Left ventricle myocardium inferior (tissue), 1 donor: ENCODE results near the gene EXOC7. TPM values are rescaled to one million over a fixed set of nuclear protein-coding genes. Genes with fewer than 3 reads are reported as not detected.

ENCODE experiments used
- DNase-seq: peaks from one replicate; pipeline ENCODE4 v3.0.0-alpha.2; 2020
- H3K27ac ChIP-seq: fragments of 200-600 bp; replicated peaks from 2 replicates; pipeline ENCODE4 v1.8.0; 2021
- H3K27me3 ChIP-seq: fragments of 200-600 bp; 2 replicates; pipeline ENCODE4 v1.8.0; 2021; ENCODE audit warnings: low read depth
- H3K36me3 ChIP-seq: fragments of 200-600 bp; 2 replicates; pipeline ENCODE4 v1.8.0; 2021
- H3K4me1 ChIP-seq: fragments of 200-600 bp; 2 replicates; pipeline ENCODE4 v1.8.0; 2021
- H3K4me3 ChIP-seq: fragments of 200-600 bp; 2 replicates; pipeline ENCODE4 v1.8.0; 2021; ENCODE audit warnings: mild to moderate bottlenecking, moderate library complexity
- H3K9me3 ChIP-seq: fragments of 200-600 bp; replicated peaks from 2 replicates; pipeline ENCODE4 v1.8.0; 2021
- CTCF ChIP-seq: fragments of 200-600 bp; IDR thresholded peaks from 2 replicates; pipeline ENCODE4 v1.8.0; 2021; ENCODE audit warnings: antibody characterized with exemption, mild to moderate bottlenecking, borderline replicate concordance
- intact Hi-C: fragments of 100-400 bp; cut with micrococcal nuclease; formaldehyde crosslinking; loops from one replicate; pipeline ENCODE4 v1.11.0; 2022
- microRNA-seq: library from miRNA; unstranded; fragments of <30 nt; microRNA quantifications from one replicate; pipeline ENCODE4 v1.2.0, GENCODE V29; 2020
- total RNA-seq: library from RNA; stranded (reverse); fragmentation: NEBNext Ultra II Directional; extraction: Animal tissue kit (Norgen Biotek cat#: 25700); gene quantifications from one replicate; pipeline ENCODE4 v1.2.1, GENCODE V29; 2021
- donor health status: DM: no; HTN: yes; CAD: no; lungs with severe emphysema.

Gene EXOC7
- total RNA-seq, 1 donor from 2014 or later: 81.1 TPM

DNA sequence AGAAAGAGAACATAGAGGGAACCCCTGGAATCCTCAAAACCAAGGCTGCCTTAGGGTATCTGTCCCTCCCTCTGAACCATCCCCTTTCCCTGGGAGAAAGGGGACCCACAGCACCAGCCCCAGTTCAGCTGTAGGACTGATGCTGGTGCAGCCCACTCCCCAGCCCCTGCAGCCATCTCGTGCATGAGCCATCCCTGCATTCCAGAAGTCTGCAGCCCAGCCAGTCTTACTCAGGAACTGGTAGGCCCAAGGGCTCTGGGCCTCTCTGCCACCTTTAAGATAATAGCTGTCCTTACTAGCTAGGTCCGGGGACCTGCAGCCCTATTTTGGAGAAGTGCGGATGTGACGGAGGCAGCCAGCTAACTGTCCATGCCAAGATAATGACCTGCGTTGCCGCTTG lies 70.4 kb downstream of the EXOC7 start:
- no peak for DNase-seq
- Histone ChIP-seq H3K27ac (no peak overlapping the region), H3K36me3 (peaks cover 5% of the 10 kb centered on the region), H3K9me3 (no peaks in the 10 kb centered on the region), H3K4me3 (no peak overlapping the region), H3K27me3 (no peaks in the 10 kb centered on the region), H3K4me1 (peaks cover 15% of the 10 kb centered on the region)
- no peak for TF ChIP-seq CTCF
- intact Hi-C loops: no loop called here

- H3K9me3 ChIP-seq: no peaks in the 10 kb centered on the region
- H3K4me3 ChIP-seq: no peak overlapping the region
- no peak for DNase-seq
- intact Hi-C loops: no loop called here
- H3K27me3 ChIP-seq: no peaks in the 10 kb centered on the region
- no peak for TF ChIP-seq CTCF
- no peak overlapping the region for H3K27ac ChIP-seq
- H3K4me1 ChIP-seq: peaks cover 15% of the 10 kb centered on the region
- H3K36me3 ChIP-seq: peaks cover 1% of the 10 kb centered on the region
These were observed 70.8 kb downstream of the EXOC7 start for GRCh38 chr17:76032780-76033108.

DNA sequence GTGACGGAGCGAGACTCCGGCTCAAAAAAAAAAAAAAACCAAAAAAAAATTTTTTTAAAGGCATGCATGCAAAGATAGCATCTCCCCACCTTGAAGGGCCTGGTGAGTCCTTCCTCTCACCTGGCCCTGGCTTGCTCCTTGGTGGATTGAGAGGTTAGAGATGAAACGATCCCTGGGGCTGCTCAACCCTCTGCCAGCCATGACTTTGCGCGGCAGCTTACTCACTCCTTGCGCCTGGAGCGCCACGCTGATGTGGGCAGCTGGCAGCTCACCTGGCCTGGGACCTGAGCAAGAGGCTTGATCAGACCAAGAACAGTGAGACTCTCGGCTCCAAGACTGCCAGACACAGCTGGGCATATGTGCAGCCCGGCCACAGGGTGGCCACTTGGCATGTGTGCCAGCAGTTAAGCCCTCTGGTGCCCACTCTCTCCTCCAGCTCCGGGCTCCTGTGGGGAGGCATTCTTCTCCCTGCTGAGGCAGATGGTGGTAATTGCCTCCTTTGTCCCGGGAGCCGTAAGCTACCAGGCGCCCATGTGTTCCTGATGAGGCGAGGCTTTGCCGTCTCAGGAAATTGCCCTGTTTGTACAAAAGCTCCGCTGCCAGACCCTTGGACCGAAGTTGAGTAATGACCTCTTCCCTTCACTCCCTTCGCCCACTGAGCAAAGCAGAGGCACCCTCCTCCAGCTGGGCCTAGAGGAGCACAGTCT lies 71.4 kb downstream of the EXOC7 start:
- intact Hi-C loops: no loop called here
- H3K27ac ChIP-seq: no peak overlapping the region
- DNase-seq: no peak
- TF ChIP-seq CTCF: no peak
- no peaks in the 10 kb centered on the region for H3K9me3 ChIP-seq
- H3K27me3 ChIP-seq: no peaks in the 10 kb centered on the region
- H3K4me1 ChIP-seq: peaks cover 15% of the 10 kb centered on the region
- H3K4me3 ChIP-seq: no peak overlapping the region
- H3K36me3 ChIP-seq: no peaks in the 10 kb centered on the region

Small RNAs within 50 kb of the gene (microRNA-seq; reads per million reads assigned to microRNA genes)
- gene MIR6868: 7.8 reads per million, percentile 21 among the genes with 10 or more reads in this experiment

Other genes starting within 250 kb of the EXOC7 start
- gene WBP2, start 248.5 kb downstream of the EXOC7 start, total RNA-seq: 144 TPM
- 27.5 TPM for gene TRIM47, start 225.2 kb downstream of the EXOC7 start, total RNA-seq
- 10.2 TPM for gene TRIM65, start 206.8 kb downstream of the EXOC7 start, total RNA-seq
- gene MRPL38, start 198.9 kb downstream of the EXOC7 start, total RNA-seq: 104 TPM
- 2.8 TPM for gene FBF1, start 162.7 kb downstream of the EXOC7 start, total RNA-seq
- 76.4 TPM for gene ACOX1, start 124.6 kb downstream of the EXOC7 start, total RNA-seq
- gene TEN1, start 124.5 kb downstream of the EXOC7 start, total RNA-seq: 5.3 TPM
- 1.8 TPM for gene CDK3, start 102.9 kb downstream of the EXOC7 start, total RNA-seq
- not detected for gene EVPL, start 76.5 kb downstream of the EXOC7 start, total RNA-seq
- gene SRP68, start 31.3 kb downstream of the EXOC7 start, total RNA-seq: 57.4 TPM
- not detected for gene GALR2, start 29.0 kb downstream of the EXOC7 start, total RNA-seq
- not detected for gene ZACN, start 24.6 kb downstream of the EXOC7 start, total RNA-seq
- gene FOXJ1, start 37.5 kb upstream of the EXOC7 start, total RNA-seq: not detected
- 4.8 TPM for gene RNF157, start 136.7 kb upstream of the EXOC7 start, total RNA-seq
- gene UBALD2, start 161.6 kb upstream of the EXOC7 start, total RNA-seq: 26.0 TPM
- gene QRICH2, start 204.5 kb upstream of the EXOC7 start, total RNA-seq: 2.4 TPM